ENCODE results near the gene PSORS1C1.

DNA sequence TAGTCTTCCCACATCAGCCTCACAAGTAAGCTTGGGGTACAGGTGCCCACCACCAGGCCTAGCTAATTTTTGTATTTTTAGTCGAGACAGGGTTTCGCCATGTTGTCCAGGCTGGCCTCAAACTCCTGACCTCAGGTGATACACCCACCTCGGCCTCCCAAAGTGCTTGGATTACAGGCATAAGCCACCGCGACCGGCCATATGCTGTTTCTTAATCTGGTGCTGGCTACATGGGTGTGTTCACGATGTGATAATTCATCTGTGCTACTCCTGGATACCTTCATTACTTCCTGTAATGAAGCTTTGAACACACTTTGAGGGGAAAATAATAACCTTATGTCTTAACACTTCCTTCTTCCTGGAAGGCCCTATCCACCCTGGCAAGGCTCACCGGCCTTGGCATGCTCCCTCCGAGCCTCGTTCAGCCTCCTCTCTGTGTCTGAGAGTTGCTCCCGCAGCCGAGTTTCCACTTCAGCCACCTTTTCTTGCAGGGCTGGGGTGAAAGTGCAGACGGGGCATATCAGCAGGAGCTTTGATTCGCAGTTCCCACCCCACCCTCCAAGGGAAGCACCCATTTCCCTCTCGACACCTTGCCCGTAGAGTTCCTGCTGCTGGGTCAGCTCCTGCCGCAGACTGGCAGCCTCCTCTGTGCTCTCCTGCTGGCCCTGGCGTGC lies 29.8 kb downstream of the PSORS1C1 start:
- TF ChIP-seq, protein P1, sequence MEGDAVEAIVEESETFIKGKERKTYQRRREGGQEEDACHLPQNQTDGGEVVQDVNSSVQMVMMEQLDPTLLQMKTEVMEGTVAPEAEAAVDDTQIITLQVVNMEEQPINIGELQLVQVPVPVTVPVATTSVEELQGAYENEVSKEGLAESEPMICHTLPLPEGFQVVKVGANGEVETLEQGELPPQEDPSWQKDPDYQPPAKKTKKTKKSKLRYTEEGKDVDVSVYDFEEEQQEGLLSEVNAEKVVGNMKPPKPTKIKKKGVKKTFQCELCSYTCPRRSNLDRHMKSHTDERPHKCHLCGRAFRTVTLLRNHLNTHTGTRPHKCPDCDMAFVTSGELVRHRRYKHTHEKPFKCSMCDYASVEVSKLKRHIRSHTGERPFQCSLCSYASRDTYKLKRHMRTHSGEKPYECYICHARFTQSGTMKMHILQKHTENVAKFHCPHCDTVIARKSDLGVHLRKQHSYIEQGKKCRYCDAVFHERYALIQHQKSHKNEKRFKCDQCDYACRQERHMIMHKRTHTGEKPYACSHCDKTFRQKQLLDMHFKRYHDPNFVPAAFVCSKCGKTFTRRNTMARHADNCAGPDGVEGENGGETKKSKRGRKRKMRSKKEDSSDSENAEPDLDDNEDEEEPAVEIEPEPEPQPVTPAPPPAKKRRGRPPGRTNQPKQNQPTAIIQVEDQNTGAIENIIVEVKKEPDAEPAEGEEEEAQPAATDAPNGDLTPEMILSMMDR (IDR thresholded peaks at IDR 0.05) = no peak
- TF ChIP-seq ZFX (IDR thresholded peaks at IDR 0.05; ENCODE audit: borderline replicate concordance) = no peak

Measured in 22Rv1 (cell line).